GM12801 (cell line): ENCODE results near the gene LMTK3.

Experiments used
- CTCF ChIP-seq: IDR thresholded peaks from one replicate; pipeline ENCODE4 v1.5.1; 2011; ENCODE audit warnings: control low read depth; ENCODE audit not compliant: insufficient read length; ENCODE audit errors: extremely low read depth

LMTK3 gene

GRCh38 chr19:48493718-48494401 lies 17.8 kb downstream of the LMTK3 start:
- TF ChIP-seq CTCF, result no peak

GRCh38 chr19:48492925-48493717 lies 18.5 kb downstream of the LMTK3 start:
- no peak for TF ChIP-seq CTCF

GRCh38 chr19:48491793-48492123 lies 19.9 kb downstream of the LMTK3 start:
- no peak for TF ChIP-seq CTCF

DNA sequence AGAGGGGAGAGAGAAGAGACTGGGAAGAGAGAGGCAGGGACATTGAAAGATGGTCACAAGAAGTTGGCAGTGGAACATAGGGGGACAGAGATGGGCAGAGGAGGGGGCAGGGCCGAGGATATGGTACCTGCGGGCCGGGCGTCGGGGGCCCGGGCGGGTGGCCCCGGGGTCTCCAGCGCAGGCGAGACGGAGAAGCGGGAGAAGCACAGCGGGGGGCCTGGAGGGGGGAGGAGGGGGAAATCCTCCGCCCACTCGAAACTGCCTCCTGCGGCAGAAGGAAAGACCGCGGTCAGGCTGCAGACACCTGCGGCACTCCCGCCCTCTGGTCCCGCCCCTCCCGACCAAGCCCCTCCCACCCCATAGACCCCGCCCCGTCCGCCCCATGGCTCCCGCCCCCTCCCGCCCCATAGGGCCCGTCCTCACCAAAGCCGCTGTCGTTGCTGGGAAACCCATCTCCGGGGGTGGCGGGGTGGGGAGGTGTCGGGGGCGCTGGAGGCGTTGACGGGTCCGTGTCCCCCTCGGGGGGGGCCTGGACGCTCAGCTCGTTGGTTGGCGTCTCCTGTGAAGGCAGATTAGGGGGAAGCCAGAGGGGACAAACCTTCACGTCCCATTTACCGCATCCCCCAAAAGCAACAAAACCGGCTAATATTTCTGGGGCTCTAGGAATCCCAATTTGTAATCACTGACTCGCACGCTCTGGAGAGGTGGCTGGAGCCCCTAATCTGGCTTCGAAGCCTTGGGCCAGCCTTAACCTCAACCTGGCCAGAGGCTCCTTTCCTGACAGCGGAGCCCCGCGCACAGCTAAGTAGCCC lies 20.4 kb downstream of the LMTK3 start:
- TF ChIP-seq CTCF, result no peak

GRCh38 chr19:48489608-48490216 lies 21.9 kb downstream of the LMTK3 start:
- TF ChIP-seq CTCF, result no peak

GRCh38 chr19:48487948-48488347 lies 23.7 kb downstream of the LMTK3 start:
- no peak for TF ChIP-seq CTCF

GRCh38 chr19:48487544-48487943 lies 24.1 kb downstream of the LMTK3 start:
- TF ChIP-seq CTCF, result no peak
